HEK293 (cell line): ENCODE results near the gene CLK1.
A peak's percentile ranks its signal among the peaks of the same experiment; 100 is the strongest.

Experiments used
- CTCF ChIA-PET: fragments of 350-600 bp; formaldehyde crosslinking; extraction: SDS; loops from one replicate; lab custom pipeline; 2021; ENCODE audit warnings: antibody characterized with exemption; lab: Yijun Ruan, JAX
- POLR2A ChIA-PET: fragments of 300-600 bp; formaldehyde crosslinking; extraction: SDS; loops from one replicate; lab custom pipeline; 2020; ENCODE audit warnings: antibody characterized with exemption, inconsistent platforms; lab: Yijun Ruan, JAX
- H3K27ac ChIP-seq: fragments of 200-500 bp; sonication (Bioruptor generic); 2 replicates; pipeline ENCODE4 v1.5.1; 2014; ENCODE audit warnings: low read depth, low read length, control low read depth, inconsistent platforms; ENCODE audit errors: extremely low read depth
- H3K36me3 ChIP-seq, 2 experiments: fragments of 200-500 bp in 1 of 2; sonication (Bioruptor generic) in 1 of 2; 1 replicate in 1 of 2; 2 replicates in 1 of 2; pipeline ENCODE4 v1.5.1; 2014 to 2017; ENCODE audit warnings: inconsistent platforms in 2 of 2, low read length in 2 of 2; ENCODE audit not compliant: control insufficient read depth in 2 of 2, insufficient read depth in 1 of 2
- H3K4me1 ChIP-seq: fragments of 200-500 bp; sonication (Bioruptor generic); 2 replicates; pipeline ENCODE4 v1.5.1; 2014; ENCODE audit warnings: mild to moderate bottlenecking, low read length, inconsistent platforms; ENCODE audit not compliant: control insufficient read depth, insufficient read depth
- H3K4me3 ChIP-seq: 2 replicates; pipeline ENCODE4 v1.5.1; 2011; ENCODE audit warnings: low read depth, mild to moderate bottlenecking, control low read depth, low read length, moderate library complexity
- H3K9me3 ChIP-seq: fragments of 200-500 bp; sonication (Bioruptor generic); 2 replicates; pipeline ENCODE4 v1.5.1; 2014; ENCODE audit warnings: low read depth, low read length, inconsistent platforms; ENCODE audit not compliant: control insufficient read depth, insufficient read depth
- HOXA7 ChIP-seq: sonication (generic); formaldehyde crosslinking; IDR thresholded peaks from 2 replicates; pipeline ENCODE4 v1.8.1; 2022; ENCODE audit warnings: missing genetic modification reagents, borderline replicate concordance
- INSM2 ChIP-seq: fragments of 450-650 bp; formaldehyde crosslinking; IDR thresholded peaks from 2 replicates; pipeline ENCODE4 v1.5.1; 2016; ENCODE audit warnings: missing biosample characterization, missing genetic modification characterization
- KLF1 ChIP-seq: fragments of 450-650 bp; formaldehyde crosslinking; IDR thresholded peaks from 2 replicates; pipeline ENCODE4 v1.5.1; 2016; ENCODE audit warnings: missing biosample characterization, missing genetic modification characterization
- KLF9 ChIP-seq: fragments of 450-650 bp; formaldehyde crosslinking; IDR thresholded peaks from 2 replicates; pipeline ENCODE4 v1.5.1; 2016; ENCODE audit warnings: missing biosample characterization, missing genetic modification characterization, low read depth
- WT1 ChIP-seq: fragments of 450-650 bp; formaldehyde crosslinking; IDR thresholded peaks from 2 replicates; pipeline ENCODE4 v1.5.1; 2016; ENCODE audit warnings: missing biosample characterization, missing genetic modification characterization
- ZIC2 ChIP-seq: fragments of 450-650 bp; formaldehyde crosslinking; IDR thresholded peaks from 2 replicates; pipeline ENCODE4 v1.5.1; 2016; ENCODE audit warnings: missing biosample characterization, missing genetic modification characterization
- ZNF16 ChIP-seq: fragments of 450-650 bp; formaldehyde crosslinking; IDR thresholded peaks from 2 replicates; pipeline ENCODE4 v1.5.1; 2016; ENCODE audit warnings: low read depth, missing biosample characterization, missing genetic modification characterization
- ZNF266 ChIP-seq: fragments of 450-650 bp; formaldehyde crosslinking; IDR thresholded peaks from 2 replicates; pipeline ENCODE4 v1.5.1; 2016; ENCODE audit warnings: missing biosample characterization, missing genetic modification characterization, low read depth
- ZNF335 ChIP-seq: fragments of 450-650 bp; formaldehyde crosslinking; conservative IDR thresholded peaks from 2 replicates; pipeline ENCODE4 v1.5.1; 2016; ENCODE audit warnings: missing biosample characterization, missing genetic modification characterization
- ZNF558 ChIP-seq: fragments of 450-650 bp; formaldehyde crosslinking; IDR thresholded peaks from 2 replicates; pipeline ENCODE4 v1.5.1; 2016; ENCODE audit warnings: missing biosample characterization, missing genetic modification characterization
- ZNF664 ChIP-seq: fragments of 450-650 bp; formaldehyde crosslinking; IDR thresholded peaks from 2 replicates; pipeline ENCODE4 v1.5.1; 2016; ENCODE audit warnings: missing biosample characterization, missing genetic modification characterization
- ZNF701 ChIP-seq: fragments of 450-650 bp; formaldehyde crosslinking; IDR thresholded peaks from 2 replicates; pipeline ENCODE4 v1.5.1; 2016; ENCODE audit warnings: missing biosample characterization, missing genetic modification characterization
- TF ChIP-seq, protein P1 (sequence below): fragments of 450-650 bp; formaldehyde crosslinking; conservative IDR thresholded peaks from 2 replicates; pipeline ENCODE4 v1.5.1; 2016; ENCODE audit warnings: low read depth, missing biosample characterization, missing genetic modification characterization
- TF ChIP-seq, protein P2 (sequence below): fragments of 450-650 bp; formaldehyde crosslinking; IDR thresholded peaks from 2 replicates; pipeline ENCODE4 v1.5.1; 2017; ENCODE audit warnings: missing biosample characterization, missing genetic modification characterization

The CLK1 gene

GRCh38 chr2:200869014-200869413, 4.6 kb upstream of the CLK1 start:
- Histone ChIP-seq H3K27ac (no peak overlapping the region), H3K9me3 (no peaks in the 10 kb centered on the region), H3K4me1 (peaks cover 2% of the 10 kb centered on the region; the same call in 1 of the 2 replicates), H3K36me3 (peaks cover 25 to 33% of the 10 kb centered on the region in 2 experiments), H3K4me3 (no peak overlapping the region)
- ChIA-PET CTCF (interaction anchor here (0.6 to 0.7 kb wide), 3 partner anchors 265 to 1409 kb away, joined by 3 read pairs; no protein-coding TSS in a partner anchor), POLR2A (interaction anchor here (0.6 to 1.3 kb wide), 2 partner anchors 20 to 267 kb away, joined by 4 read pairs; partner anchors contain the start of genes NIF3L1 and PPIL3)
- TF ChIP-seq ZNF701 = no peak
- TF ChIP-seq, protein P1, sequence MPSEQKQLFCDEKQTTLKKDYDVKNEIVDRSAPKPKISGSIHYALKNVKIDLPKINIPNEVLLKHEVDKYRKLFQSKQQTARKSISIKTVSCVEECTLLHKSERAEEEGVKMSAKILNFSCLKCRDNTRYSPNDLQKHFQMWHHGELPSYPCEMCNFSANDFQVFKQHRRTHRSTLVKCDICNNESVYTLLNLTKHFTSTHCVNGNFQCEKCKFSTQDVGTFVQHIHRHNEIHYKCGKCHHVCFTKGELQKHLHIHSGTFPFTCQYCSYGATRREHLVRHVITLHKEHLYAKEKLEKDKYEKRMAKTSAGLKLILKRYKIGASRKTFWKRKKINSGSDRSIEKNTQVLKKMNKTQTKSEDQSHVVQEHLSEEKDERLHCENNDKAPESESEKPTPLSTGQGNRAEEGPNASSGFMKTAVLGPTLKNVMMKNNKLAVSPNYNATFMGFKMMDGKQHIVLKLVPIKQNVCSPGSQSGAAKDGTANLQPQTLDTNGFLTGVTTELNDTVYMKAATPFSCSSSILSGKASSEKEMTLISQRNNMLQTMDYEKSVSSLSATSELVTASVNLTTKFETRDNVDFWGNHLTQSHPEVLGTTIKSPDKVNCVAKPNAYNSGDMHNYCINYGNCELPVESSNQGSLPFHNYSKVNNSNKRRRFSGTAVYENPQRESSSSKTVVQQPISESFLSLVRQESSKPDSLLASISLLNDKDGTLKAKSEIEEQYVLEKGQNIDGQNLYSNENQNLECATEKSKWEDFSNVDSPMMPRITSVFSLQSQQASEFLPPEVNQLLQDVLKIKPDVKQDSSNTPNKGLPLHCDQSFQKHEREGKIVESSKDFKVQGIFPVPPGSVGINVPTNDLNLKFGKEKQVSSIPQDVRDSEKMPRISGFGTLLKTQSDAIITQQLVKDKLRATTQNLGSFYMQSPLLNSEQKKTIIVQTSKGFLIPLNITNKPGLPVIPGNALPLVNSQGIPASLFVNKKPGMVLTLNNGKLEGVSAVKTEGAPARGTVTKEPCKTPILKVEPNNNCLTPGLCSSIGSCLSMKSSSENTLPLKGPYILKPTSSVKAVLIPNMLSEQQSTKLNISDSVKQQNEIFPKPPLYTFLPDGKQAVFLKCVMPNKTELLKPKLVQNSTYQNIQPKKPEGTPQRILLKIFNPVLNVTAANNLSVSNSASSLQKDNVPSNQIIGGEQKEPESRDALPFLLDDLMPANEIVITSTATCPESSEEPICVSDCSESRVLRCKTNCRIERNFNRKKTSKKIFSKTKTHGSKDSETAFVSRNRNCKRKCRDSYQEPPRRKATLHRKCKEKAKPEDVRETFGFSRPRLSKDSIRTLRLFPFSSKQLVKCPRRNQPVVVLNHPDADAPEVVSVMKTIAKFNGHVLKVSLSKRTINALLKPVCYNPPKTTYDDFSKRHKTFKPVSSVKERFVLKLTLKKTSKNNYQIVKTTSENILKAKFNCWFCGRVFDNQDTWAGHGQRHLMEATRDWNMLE = no peak
- no peak for TF ChIP-seq KLF1 (tag by site-specific recombination)
- TF ChIP-seq, protein P2, sequence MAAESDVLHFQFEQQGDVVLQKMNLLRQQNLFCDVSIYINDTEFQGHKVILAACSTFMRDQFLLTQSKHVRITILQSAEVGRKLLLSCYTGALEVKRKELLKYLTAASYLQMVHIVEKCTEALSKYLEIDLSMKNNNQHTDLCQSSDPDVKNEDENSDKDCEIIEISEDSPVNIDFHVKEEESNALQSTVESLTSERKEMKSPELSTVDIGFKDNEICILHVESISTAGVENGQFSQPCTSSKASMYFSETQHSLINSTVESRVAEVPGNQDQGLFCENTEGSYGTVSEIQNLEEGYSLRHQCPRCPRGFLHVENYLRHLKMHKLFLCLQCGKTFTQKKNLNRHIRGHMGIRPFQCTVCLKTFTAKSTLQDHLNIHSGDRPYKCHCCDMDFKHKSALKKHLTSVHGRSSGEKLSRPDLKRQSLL (tag by site-specific recombination) = no peak
- no peak for TF ChIP-seq HOXA7 (CRISPR knock-in tag)
- no peak for TF ChIP-seq KLF9 (tag by site-specific recombination)
- no peak for TF ChIP-seq WT1 (tag by site-specific recombination)
- no peak for TF ChIP-seq ZNF16 (tag by site-specific recombination)
- no peak for TF ChIP-seq ZNF266 (tag by site-specific recombination)
- TF ChIP-seq, all 188 proteins: peak for 0

GRCh38 chr2:200863782-200864175, 679 bp downstream of the CLK1 start:
- peak overlapping the region; percentile 97 for H3K27ac ChIP-seq
- TF ChIP-seq ZNF558 (tag by site-specific recombination) (no peak), ZNF335 (tag by site-specific recombination) (0 out of 2 replicates have a peak, but pooled peaks have one; percentile 19), ZIC2 (no peak), INSM2 (tag by site-specific recombination) (no peak), ZNF664 (tag by site-specific recombination) (no peak)
- peaks cover 12 to 35% of the 10 kb centered on the region in 2 experiments for H3K36me3 ChIP-seq
- CTCF ChIA-PET = interaction anchor here (0.9 kb wide), 1 partner anchor 150 kb away, joined by 5 read pairs; no protein-coding TSS in a partner anchor
- H3K4me1 ChIP-seq = peaks cover 12% of the 10 kb centered on the region; the same call in 1 of the 2 replicates
- POLR2A ChIA-PET = interaction anchor here (0.6 to 2.0 kb wide), 19 partner anchors 9 to 941 kb away, joined by 3 to 36 read pairs (median 5); partner anchors contain the start of genes BZW1, CASP10, NIF3L1 and PPIL3
- H3K4me3 ChIP-seq = peak overlapping the region; percentile 95
- no peaks in the 10 kb centered on the region for H3K9me3 ChIP-seq
